Measurements from ENCODE around the gene SFN.
"Not testable (repeated sequence)": the region's sequence is repeated elsewhere in the genome, so short reads cannot be mapped to it uniquely, and the experiment has no call there.

The SFN gene

DNA sequence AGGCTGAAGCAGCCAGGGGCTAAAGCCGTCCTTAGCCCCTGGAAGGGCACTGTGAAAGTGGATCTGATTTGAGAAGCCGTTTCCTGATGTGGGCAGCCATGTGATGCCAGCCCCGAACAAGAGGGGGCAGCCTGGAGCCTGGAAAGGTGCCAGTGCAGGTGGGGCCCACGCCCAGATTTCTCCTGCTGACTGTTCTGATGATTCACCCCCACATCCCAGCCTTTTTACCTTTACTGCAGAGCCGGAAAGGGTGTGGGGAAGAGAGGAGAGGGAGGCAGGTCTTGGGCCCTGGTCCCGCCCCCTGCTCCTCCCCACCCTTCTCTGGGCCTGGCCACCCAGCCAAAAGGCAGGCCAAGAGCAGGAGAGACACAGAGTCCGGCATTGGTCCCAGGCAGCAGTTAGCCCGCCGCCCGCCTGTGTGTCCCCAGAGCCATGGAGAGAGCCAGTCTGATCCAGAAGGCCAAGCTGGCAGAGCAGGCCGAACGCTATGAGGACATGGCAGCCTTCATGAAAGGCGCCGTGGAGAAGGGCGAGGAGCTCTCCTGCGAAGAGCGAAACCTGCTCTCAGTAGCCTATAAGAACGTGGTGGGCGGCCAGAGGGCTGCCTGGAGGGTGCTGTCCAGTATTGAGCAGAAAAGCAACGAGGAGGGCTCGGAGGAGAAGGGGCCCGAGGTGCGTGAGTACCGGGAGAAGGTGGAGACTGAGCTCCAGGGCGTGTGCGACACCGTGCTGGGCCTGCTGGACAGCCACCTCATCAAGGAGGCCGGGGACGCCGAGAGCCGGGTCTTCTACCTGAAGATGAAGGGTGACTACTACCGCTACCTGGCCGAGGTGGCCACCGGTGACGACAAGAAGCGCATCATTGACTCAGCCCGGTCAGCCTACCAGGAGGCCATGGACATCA is at the start of gene SFN:
SFN (plus strand) TSS at position 369 of the 904 bp plus-strand sequence; CDS start at position 433, 64 bp downstream.
- peak; percentile 82 for DNase-seq

DNA sequence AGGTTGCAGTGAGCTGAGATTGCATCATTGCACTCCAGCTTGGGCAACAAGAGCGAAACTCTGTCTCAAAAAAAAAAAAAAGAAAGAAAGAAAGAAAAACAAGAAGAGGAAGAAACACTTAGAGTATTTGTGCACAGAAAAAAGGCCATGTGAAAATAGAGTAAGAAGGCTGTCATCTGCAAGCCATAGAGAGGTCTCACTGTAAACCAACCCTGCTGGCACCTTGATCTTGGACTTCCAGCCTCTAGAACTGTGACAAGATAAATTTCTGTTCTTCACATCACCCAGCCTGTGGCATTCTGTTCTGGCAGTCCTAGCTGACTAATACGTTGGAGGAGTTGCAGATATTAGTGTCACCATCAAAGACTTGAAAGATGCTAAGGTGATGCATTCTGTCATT is 48.6 kb upstream of the SFN start:
- DNase-seq, result no peak

DNA sequence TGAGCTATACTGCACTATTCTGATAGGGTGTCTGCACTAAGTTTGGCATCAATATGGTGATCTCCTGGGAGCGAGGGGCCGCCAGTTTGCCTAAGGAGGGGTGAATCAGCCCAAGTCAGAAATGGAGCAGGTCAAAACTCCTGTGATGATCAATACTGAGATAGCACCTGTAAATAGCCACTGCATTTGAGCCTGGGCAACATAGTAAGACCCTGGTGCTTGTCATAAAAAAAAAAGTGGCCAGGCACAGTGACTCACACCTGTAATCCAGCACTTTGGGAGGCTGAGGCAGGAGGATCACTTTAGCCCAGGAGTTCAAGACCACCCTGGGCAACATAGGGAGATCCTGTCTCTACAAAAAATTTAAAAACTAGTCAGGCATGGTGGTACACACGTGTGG is 48.1 kb upstream of the SFN start:
- no peak for DNase-seq

DNA sequence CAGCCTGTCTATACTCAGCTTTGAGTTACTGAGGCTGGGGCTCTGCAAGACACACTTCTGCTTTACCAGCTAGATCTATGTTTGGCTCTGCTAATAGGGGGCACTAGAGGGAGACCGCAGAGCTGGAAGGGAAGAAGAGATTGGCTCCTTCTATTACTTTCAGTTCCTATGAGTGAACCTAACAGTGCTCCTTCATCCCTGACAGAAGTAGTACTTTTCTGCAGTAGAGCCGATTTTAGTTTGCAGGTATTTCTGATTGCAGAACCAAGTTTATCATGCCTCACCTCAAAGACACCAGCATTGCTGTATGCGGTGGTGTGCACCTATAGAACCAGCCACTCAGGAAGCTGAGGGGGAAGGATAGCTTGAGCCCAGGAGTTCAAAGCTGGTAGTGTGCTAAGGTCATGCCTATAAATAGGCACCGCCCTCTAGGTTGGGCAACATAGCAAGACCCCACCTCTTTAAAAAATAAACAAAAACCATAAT is 42.1 kb upstream of the SFN start:
- DNase-seq, result peak; percentile 26

DNA sequence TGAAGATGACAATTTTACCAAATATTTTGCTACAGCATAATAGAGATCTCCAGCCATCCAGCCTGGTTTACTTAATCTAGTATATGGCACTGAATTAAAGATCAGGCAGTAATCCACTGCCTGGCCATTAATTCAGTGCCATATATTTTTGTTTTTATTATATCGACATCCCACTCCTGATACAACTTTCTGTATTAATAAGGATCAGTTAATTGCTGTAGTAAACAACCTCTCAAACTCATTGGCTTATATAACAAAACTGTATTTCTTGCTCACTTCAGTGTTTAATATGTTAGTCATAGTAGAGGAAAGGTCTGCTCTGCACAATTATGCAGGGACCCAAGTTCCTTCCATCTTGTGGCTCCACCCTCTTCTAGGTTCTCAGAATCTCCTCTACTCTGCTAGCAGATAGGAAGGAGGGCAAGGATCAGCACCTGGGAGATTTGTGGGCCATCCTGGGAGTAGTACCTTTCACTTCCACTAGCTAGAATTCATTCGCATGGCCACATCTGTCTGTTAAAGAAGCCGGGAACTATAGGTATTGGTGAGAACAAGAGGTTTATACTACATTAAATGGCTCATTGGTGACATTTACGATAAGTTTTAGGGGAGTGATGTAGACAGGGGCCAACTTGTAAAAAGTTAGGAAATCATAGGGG is 40.1 kb upstream of the SFN start:
- DNase-seq, result no peak

DNA sequence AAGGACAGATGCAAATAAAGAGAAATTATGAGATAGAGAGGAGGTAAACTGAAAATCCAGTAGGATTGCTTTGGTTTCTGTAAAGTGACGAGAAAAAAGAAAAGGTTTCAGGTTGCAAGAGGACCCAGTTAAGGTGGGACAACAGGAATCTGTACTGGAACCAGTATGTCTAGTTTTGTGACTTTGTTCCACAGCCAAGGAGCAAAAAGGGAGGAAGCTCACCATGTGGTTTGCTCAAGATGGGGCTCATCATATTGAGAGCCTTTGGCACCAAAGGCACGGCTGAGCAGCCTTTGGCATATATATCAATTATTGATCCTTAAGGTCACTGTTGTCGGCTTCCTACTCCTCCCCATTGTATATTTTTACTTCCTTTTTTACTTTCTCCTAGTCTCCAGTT is 38.2 kb upstream of the SFN start:
- no peak for DNase-seq

DNA sequence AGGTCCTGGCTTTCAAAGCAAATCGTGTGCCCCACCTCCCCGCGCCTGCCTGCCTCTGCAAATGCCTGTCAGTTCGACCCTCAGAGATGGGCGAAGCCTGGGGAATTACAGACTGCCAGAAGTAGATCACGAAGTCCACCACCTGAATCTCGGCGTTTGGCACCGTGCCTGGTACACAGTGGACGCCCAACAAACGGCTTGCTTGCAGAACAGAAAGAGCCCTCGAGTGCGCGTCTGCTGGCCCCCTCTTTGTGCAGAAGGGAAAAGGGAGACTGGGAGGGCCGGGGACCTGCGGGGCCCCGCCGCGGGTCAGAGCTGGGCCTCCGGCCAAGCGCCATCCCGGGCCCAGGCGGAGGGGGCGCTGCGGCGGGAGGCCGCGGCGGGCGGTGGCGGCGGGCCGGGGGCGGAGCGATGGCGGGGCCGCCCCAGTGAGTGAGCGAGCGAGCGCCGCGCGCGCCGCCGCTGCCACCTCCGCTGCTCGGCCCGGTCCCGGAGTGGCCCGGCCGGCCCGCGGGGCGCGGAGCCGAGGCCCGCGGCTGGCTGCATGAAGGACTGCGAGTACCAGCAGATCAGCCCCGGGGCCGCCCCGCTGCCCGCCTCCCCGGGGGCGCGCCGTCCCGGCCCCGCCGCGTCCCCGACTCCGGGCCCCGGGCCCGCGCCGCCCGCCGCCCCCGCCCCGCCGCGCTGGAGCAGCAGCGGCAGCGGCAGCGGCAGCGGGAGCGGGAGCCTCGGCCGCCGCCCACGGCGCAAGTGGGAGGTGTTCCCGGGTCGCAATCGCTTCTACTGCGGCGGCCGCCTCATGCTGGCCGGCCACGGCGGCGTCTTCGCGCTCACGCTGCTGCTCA is 36.5 kb upstream of the SFN start, which contains the start of gene ZDHHC18:
ZDHHC18 (plus strand) TSS at position 428 of the 845 bp plus-strand sequence; CDS start at position 545, 117 bp downstream.
- peak; percentile 80 for DNase-seq

DNA sequence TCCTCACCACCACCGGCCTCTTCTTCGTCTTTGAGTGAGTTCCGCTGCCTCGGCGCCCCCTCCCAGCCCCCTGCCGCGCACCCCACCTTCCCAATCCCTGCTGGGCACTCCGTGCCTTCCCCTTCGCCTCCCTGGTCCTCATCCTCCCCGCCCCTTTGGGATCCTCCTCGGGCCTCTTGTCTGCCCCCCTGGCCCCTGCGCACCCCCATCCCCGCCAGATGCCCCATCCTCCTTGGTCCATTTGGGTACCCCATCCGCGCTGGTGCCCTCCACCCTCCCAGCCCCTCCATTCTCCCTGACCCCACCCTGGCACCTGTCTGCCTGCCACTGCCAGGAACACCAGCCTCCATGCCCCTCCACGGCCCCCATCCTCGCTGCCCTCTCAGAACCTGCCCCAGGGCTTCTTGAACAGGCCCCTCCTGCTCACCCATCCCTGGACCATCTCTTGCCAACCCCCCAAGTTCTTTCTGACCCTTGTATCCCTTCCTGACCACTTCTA is 35.8 kb upstream of the SFN start:
- DNase-seq, result no peak

DNA sequence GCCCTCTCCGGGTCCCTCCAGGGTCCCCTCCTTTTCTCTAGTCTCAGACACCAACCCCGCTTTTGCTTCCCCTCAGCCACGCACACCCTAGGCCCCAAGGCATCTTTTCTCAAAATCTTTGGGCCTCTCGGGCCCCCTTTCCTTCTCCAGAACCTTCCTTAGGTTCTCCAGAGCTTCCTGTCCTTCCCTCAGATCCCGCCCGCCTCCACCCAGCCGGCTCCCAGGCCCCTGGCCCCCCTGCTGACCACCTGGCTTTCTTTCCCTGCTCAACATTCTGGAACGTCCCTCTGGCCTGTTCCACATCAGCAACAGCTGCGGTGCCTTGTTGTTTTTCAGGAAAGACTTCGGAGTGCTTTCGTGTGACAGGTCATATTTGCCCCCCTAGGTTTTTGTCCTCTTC is 35.3 kb upstream of the SFN start:
- no peak for DNase-seq

DNA sequence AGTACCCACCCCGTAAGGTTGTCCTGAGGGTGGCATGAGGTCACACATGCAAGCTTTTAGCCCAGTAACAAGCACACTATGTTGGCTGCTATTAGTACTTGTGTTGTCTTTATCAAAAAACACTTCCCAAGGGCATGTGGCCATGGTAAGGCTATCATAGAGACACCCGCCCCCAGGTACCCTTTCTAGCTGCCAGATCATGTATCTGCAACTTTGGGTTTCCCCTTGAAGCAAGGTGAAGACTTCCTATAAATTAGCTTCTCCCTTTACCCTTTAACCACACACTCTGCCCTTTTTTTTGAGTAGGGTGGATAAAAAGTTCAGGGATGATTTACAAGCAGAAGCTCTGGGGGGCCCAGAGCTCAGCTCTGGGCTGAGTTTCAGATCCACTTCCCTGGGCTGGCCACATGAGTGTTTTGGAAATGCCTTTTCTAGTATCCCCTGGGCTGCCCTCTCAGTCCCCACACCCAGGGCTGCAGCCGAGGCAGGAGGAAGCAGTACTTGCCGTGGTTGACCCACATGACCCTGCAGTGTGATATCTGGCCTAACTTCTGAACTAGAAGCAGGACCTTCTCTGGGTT is 34.4 kb upstream of the SFN start:
- peak; percentile 35 for DNase-seq

DNA sequence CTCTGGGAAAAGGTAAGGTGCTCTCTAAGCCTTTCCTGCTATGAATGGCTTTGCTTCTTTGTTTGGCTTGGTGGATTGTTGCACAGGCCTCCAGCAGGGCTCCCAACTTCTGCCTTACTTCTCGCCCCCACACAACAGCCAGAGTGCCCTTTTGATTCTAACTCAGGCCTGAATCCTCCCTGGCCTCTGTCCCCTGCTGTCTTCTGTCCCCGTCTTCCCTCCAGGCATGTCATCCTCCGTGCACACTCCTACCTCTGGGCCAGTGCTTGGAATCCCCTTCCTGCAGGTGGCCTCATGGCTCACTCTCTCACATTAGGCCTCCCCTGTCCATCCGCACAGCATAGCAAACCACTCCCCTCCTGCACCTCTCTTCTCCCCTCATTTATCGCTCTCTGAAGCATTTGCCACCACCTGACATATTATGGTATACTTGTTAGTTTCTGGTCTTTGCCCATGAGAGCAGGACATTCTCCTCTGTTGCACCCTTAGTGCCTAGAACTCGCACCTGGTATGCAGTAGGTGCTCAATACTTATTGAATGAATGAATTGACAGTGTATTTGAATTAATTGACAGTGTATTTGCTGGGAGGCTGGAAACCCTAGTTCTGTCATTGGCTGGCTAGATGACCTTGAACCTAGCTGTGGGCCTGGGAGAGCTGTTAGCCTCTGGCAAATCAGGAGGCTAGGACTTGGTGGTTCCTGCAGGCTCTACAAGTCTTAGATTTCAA is 33.6 kb upstream of the SFN start:
- no peak for DNase-seq

DNA sequence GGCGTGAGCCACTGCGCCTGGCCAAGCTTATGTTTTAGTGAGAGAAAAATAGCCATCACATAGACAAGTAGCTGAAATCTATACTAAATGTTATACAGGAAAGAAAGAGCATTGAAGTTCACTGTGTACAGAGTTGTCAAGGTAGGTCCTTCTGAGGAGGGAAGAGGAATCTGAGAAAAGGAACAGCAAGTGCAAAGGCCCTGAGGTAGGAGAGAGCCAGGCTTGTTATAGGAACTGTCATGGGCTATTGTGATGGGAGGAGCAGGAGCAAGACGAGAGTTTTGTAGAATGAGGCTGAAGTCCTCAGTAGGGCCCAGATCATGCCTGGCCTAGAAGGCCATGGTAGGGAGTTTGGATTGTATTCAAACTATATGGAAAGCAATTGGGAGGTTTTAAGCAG is 31.9 kb upstream of the SFN start:
- no peak for DNase-seq

DNA sequence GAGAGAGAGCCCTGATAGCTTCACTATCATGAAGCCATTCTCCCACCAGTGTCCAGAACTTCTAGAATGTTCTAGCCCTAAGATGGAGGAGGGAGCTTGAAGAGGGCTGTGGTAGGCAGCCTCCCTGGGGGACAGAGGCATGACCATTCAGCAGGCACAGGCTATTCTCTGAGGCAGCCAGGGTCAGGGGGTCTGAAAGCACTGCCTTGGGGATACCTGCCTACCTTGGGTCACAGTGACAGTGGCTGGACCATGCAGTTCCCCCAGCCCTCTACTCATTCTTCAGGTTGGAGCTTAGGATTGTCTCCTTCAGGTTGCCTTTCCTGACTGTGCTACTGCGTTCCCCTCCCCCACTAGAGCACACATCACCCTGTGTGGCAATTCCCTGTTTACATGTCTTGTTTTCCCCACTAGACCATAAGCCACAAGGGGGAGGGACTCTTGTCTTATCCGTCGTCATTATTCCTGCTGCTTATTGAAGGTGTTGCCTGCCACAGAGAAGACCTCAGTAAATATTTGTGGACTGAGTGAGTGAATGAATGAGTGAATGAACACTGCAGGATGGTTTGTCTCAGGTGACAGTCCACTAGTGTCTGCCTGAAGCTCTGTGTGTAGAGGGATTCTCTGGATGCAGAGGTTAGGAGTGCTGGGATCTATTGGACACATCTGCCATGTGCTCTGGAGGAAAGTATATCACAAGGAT is 31.3 kb upstream of the SFN start:
- DNase-seq, result no peak

DNA sequence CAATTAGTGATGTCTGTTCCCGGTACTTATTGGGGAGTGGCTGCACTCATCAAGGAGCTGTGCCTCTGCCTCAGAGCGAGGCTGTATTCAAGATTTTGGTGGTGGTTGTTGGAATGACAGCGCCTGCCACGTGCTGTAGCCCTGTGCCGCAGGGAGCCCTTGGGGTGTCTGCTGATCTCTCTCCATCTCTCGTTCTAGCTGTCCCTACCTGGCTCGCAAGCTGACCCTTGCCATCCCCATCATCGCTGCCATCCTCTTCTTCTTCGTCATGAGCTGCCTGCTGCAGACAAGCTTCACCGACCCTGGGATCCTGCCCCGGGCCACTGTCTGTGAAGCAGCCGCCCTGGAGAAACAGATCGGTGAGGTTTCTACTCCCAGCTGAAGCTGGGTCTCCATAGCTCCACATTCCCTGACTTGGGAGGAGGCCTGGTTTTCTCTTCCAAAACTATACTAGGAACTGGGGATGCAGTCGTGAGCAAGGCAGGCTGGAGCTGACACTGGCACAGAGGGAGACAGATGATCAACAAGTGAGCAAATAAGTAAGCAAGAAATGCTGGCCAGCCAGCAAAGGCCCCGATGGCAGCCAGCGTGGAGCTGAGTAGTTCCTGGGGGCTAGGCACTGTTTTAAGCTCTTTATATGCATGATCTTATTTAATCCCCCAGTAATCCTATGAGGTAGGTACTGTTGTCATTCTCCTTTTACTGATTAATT is 30.5 kb upstream of the SFN start:
- no peak for DNase-seq

DNA sequence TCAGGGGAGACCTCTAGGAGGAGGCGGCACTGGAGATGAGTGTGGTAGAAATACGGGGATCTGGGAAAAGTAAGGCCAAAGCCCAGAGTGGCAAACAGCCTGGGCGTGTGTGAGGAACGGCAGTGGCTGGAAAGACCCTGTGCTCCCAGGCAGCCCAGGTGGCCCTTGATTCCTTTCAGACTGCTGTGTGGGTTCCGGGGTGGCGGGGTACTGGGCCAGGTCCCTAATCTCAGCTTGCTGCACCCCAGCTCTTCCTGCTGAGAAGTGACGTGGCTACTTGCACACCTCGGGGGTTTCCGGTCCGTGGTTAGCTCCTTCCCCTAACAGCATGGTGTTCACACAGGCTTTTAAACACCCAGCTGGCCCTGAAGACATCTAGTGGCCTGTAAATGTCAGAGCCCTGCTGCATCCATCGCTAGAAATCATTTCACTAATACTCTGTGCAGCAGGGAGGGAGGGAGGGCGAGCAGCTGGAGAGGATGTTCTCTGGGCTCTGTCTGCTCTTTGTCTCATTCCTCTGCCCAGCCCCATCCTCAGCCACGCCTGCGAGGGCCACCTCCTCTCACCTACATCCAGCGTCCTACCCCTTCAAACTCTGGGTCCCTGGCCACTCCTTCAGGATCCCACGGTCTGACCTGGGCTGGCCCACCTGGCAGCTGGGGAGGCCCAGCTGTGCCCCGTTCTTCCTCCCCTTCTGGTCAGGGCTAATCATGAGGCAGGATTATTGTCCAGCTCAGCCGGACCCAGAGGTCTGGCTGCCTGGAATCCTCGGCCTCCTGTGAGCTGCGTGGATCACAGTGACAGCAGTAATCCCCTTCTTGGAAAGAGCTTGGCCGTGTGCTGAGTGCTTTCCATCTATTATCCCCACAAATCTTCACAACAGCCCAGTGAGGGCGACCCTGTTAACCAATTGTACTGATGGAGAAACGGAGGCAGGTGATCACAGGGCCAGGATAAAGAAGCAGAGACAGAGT is 29.2 kb upstream of the SFN start:
- peak; percentile 94 for DNase-seq

DNA sequence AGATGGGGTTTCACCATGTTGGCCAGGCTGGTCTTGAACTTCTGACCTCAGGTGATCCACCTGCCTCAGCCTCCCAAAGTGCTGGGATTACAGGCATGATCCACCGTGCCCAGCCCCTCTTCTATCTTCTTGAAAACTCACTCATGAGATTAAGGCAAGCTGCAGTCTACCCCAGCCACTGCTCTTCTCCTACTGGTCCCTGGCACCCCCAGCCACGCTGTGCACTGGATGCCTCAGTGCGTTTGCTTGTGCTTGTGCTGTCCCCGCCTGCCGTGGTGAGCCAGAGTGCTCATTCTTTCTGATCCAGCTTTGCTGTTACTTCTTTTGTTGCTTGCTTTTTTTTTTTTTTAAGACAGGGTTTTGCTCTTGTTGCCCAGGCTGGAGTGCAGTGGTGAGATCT is 25.3 kb upstream of the SFN start:
- not testable (repeated sequence) for DNase-seq

DNA sequence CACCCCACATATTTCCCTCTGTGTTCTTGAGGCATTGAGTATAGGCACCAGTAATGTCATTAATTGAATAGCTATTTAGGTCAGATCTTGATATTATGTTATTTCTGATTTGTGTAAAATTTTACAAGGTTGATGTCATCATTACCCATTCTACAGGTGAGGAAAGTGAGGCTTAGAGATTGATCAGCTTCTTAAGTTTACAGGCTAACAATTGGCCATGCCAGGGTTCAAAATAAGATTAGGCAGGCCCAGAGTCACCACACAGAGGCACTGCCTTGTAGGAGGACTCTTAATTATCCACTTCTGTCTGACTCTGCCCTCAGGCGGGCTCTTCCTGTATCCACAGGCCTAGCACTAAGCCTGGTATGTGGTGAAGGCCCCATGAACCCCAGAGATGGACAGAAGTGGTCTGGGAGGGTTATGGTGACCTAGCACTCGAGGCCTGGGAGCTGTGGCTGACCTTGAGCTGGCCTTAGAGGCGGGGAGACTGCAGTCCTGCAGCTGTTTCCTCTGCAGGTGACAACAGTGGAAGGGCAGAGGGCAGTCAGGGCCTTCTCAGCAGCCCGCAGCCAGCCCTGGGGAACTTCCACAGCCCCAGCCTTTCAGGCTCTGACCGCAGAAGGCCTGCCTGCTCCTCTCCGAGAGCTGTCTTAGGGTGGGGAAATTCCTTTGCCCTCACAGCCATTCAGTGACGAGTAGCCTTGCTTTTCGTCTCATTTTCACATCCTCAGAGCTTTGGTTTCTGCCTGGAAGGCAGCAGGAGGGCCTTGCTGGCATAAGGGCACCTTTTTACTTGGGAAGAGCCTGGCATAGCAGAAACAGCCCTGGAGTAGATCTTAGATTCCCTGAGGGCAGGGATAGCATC is 24.2 kb upstream of the SFN start:
- DNase-seq, result peak; percentile 77

DNA sequence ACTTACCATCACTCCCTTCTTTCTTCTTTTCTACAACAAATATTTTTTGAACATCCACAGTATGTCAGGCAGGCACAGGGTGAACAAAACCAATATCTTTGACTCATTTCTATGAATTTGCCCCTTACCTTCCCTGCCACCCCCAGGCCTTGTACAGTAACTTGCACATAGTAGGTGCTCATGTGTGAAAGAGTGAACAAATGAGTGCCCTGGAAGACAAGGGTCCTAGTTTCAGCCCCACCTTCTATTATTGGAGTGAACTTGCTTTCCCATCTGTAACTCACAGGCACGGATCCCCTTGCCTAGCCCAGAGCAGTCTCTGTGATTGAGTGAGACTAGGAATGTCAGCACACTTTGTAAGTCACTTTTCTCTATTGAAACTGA is 23.6 kb upstream of the SFN start:
- DNase-seq, result no peak

All from activated CD4-positive, alpha-beta T cell treated with anti-CD3 and anti-CD28 coated beads, Interleukin-10, Interleukin-2, amounts not matched to agents 100 ng/mL and 50 ng/mL, durations not matched to agents 16 hours and 8 hours (primary cell).